H4 (cell line): ENCODE data around the gene MYMX. TPM values are rescaled to one million over a fixed set of nuclear protein-coding genes. Genes with fewer than 3 reads are reported as not detected.
A peak's percentile ranks its signal among the peaks of the same experiment; 100 is the strongest.

ENCODE experiments used
- DNase-seq: peaks from one replicate; pipeline ENCODE4 v3.0.0-alpha.2; 2015; ENCODE audit warnings: low spot score
- total RNA-seq: library from RNA; depleted of rRNA; stranded (reverse); fragments of >200 nt; shearing (Covaris generic); gene quantifications from 2 replicates; pipeline ENCODE4 v1.2.3, GENCODE V29; 2014

Gene MYMX
- total RNA-seq, 1 experiment from 2014 or later: not detected

DNA sequence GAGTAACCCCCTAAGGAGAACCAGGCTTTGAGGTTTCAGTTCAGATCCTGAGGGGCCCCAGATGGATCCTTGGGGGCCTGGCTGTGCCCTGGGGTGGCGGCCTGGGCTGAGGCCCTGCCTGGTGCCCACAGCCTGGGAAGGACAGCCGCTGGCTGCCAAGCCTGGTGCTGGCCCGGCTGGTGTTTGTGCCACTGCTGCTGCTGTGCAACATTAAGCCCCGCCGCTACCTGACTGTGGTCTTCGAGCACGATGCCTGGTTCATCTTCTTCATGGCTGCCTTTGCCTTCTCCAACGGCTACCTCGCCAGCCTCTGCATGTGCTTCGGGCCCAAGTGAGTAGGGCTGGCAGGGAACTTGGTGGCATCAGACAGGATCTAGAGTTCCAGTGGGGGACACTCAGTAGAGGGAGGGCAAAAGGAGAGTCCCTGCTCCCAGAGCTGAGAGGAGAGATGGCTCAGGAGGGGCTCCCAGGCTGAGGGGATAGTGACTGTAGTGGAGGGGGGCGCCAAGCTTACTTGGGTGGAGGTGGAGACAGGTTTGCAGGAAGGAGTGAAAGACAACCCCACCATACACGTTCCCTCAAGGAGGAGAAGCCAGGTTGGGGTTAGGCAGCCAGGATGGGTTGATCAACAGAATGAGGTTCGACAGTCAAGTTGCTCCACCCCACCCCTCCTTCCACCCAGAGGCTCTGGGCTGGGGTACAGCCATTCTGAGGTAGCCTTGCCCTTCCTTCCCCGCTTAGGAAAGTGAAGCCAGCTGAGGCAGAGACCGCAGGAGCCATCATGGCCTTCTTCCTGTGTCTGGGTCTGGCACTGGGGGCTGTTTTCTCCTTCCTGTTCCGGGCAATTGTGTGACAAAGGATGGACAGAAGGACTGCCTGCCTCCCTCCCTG, 16.2 kb downstream of the MYMX start:
- DNase-seq: no peak

DNA sequence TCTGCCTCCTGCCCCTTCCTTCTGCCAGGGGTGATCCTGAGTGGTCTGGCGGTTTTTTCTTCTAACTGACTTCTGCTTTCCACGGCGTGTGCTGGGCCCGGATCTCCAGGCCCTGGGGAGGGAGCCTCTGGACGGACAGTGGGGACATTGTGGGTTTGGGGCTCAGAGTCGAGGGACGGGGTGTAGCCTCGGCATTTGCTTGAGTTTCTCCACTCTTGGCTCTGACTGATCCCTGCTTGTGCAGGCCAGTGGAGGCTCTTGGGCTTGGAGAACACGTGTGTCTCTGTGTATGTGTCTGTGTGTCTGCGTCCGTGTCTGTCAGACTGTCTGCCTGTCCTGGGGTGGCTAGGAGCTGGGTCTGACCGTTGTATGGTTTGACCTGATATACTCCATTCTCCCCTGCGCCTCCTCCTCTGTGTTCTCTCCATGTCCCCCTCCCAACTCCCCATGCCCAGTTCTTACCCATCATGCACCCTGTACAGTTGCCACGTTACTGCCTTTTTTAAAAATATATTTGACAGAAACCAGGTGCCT, 16.9 kb downstream of the MYMX start:
- no peak for DNase-seq

DNA sequence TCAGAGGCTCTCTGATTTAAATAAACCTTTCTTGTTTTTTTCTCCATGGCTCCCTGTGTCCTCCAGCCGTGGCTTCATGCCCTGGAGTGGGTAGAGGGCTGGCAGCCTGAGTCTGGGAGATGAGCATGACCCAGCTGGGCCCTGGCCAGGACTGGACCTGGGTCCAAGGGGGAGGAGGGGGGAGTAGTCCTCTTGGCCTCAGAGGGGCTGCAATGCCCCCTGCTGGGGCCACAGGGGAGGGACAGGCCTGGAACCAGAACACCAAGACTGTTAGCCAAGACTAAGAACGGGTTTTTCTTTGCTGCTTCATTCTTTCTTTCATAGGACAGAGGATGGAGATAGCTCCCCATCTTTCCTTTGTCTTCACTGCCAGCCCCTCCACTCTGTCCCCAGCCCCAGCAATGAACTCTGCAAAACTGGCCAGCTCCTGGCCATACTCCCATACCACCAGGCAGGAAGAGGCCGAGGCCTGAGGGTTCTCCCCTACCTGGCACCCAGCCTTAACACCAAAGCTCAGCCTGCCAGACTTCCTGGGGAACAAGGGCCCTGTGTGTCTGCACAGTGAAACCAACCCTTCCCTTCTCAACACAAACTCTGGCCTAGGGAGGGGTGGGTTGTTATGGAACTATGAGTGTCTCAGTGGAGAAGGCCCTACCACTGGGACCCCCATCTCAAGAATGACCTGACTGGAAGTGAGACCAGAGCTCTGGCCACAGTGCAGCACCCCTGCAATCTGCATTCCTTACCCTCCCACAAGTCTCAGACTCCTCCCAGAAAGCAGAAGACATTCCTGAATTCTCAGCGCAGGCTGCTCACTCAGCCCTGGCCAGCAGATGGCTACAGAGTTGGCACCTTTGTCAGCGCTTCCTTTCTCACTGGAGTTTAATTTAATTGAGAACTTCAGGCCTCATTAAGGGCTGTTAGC, 17.6 kb downstream of the MYMX start:
- DNase-seq: peak; percentile 88

DNA sequence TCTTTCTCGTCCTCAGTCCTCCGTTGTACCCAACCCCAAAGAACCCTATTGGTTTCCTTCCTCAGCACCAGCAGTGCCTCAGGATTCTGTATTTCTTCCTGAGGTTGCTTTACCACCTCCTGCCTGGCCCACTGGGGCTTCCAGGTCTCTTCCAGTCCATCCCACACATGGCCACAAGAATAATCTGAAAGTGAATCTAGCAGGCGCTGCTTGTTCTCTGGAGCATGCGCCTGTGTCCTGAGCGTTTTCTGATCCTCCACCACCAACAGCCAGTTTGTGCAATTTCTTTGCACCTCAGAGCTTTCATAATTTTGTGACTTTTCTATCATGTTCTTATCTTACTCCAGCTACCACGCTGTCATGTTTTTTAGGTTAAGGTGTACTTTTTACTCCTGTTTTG, 18.5 kb downstream of the MYMX start:
- DNase-seq: no peak

DNA sequence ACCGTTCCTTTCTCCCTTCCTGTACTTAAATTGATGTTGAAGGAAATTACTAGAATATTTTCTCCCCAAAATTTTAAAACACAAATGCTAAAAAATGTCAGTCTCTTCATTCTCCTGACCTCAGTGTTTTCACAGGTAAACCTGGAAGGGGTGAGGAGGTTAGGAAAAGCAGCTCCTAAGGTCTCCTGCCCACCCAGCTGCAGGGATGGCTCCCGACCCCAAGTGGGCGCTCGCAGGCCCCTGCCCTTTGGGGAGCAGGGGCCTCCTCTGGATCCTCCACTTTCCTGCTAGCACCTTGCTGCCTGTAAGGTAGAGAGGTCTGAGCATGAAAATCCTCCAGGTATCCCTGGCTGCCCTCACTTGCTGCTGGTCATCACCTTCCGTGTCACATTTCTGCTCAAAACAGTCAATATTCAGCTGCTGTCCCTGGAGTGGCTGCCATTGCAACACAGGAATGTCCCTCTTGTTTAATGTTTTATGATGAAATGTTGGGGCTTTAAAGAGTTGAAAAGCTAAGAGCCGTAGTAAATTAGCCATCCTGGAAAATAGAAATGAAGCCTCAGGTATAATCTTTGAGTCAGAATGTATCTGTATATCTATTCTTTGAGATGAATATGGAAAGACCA, 19.3 kb downstream of the MYMX start:
- no peak for DNase-seq

DNA sequence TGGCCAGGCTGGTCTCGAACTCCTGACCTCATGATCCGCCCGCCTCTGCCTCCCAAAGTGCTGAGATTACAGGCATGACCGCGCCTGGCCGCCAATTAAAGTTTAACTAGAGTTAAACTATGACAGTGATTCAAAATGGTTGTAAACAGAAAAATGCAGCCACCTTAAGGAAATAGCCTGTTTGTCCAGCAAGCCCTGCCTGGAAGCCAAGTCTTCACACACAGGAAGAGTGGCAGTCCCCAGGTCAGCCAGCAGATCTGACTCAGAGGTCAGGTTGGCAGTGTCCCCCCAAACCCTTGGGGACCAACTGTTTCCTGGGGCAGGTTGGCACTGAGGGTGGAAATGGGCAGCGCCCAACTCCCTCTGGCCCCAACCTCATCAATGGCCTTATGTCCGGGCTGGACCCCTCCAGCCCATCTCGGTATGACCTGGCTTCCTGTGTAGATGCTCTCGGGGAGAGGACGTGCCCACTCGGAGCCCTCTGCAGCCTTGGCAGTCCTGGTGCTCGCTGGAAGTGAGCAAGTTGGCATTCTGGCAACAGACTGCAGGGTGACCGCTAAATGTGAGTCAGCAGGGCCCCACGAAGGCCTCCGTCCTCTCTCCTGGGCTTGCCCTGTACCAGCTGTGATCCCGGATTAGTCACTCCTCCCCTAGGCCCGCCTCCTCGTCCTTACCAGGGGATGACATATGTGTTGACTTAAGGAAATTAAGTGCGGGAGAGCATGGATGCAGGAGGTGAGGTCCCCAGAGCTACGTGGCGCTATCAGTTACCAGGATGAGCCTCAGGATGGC, 20.5 kb downstream of the MYMX start:
- peak; percentile 100 for DNase-seq

DNA sequence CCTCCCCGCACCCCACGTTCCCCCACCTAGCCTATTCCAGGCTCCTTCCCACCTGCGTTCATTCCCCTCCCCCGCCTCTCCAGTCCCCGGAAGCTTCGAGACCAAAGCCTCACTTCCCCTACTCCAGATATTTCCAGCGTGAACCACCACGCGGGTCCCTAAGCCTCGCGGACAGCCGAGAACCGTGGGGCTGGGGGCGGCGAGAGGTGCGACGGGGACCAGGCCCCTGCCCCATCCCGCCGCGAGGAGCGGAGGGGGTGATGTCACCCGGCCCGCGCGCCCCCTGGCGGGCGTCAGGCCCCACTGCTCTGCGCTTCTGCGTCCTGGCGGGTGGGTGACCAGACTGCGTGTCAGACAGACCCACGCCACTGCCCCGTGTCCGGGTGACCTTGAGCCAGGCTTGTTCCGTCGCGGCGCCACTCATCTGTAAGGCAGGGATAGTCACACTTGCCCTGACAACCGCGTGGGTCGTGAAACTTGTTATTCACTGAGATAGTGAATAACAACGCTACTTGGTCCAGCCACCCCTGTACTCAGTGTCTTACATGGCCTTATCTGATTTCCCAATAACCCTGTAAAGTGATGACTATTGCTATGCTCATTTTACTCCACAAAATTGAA, 21.2 kb downstream of the MYMX start:
- DNase-seq: peak; percentile 62

DNA sequence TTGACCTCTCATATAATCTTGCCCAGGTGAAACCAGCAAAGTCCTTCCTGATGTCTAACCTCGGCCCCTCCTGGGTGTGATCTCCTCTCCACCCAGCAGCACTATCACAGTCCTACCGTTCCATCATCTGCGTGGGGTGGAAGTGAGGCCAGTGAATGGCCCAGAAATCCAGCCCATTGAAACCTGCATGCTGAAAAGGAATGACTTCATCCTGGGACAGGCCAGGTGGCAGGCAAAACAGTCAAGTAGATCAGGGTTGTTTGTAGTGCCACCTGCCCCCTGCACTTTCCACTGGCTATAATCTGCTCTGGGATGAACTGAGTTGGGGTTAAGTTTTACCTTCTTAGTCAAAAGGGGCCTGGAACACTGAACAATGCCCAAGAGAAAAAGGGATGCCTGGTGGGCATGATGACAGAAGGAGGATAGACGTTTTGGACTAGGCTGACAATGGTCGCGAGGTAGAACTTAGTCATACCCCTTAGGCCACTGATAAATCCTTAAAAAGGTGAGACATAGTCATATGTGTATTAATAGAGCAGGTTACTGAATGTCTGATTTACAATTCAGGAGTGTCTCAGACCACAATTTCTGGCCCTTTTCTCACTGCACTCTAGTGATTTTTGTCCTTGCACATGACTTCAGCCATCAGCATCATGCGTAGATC, 22.1 kb downstream of the MYMX start:
- no peak for DNase-seq

DNA sequence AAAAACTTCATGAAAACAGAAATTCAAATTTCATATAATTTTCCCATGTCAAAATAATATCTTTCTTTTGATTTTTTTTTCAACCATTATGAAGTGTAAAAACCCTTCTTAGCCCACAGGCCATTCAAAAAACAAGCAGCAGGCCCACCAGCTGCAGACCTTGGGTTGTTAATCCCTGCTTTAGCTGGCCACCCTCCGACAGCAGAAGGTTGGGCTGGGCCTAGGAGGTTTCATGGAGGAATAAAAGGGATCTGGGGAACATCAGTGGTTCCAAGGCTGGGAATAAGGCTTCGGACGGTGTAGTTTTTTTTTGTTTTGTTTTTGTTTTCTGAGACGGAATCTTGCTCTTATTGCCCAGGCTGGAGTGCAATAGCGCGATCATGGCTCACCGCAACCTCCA, 26.6 kb downstream of the MYMX start:
- no peak for DNase-seq

DNA sequence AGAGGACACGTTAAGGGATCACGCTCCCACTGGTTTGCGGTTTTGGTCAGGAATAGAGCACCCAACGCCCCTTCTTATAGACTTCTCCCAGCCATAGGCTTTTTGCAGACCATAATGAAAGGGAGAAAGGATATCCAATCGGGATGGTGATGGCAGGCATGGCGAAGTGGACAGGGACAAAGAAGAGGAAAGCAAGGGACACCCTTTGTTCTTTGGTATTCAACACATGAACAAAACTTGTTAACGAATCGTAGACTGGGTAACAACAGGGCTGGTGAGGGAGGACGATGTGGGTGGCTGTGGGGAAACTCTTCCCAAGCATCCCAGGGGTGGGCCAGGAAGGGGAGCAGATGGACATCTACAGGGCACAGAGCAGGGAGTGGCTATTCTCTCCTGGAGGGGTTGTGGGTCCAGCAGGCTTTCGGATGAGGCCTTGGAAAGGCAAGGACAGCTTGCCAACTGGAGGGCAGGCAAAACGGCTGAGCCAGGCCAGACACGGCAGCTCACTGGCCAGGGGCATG, 28.7 kb downstream of the MYMX start:
- DNase-seq: no peak

DNA sequence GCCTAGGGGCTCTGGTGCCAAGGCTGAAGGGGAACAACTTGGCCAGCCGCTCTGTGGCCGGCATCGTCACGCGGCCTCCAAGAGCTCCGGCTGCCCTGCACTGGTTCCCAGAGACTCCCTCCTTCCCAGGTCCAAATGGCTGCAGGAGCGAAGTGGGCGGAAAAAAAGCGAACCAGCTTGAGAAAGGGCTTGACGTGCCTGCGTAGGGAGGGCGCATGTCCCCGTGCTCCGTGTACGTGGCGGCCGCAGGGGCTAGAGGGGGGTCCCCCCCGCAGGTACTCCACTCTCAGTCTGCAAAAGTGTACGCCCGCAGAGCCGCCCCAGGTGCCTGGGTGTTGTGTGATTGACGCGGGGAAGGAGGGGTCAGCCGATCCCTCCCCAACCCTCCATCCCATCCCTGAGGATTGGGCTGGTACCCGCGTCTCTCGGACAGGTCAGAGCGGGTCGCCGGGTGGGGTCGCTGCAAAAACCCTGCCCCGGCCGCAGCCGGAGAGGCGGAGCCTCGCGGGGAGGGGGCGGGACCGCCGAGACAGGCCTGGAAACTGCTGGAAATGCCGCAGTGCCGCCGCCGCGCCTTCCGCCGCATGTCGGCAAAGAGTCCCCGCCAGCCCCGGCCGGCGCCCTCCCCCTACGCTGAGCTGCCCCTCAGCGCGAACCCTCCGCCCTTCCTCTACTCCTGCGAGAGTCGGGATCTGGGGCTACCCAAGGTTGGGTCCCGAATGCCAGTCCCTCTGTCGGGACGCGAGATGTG, 29.4 kb downstream of the MYMX start:
- peak; percentile 80 for DNase-seq

DNA sequence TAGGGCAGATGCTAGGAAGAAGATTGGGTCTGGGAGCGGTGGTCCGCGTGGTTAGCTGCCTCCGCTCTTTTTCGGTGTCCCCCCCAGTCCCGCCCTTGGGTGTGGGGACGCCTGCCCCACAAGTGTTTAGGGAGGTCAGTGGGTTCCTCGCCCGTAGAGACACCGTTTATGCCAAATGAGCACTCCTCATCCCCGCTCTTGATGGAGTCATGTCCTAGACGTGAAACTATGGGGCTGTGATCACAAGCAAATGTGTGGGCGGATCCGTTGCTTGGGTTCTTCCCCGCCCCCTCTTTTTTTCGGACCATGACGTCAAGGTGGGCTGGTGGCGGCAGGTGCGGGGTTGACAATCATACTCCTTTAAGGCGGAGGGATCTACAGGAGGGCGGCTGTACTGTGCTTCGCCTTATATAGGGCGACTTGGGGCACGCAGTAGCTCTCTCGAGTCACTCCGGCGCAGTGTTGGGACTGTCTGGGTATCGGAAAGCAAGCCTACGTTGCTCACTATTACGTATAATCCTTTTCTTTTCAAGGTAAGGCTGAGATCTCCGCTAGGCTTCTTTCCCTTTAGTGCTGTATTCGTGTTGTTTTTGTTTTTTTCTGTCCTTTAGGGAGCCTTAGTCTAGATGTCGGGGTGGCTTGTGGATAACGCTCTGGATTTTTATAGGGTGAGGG, 30.1 kb downstream of the MYMX start, which contains the start of gene HSP90AB1:
Gene HSP90AB1 (plus strand): TSS at position 439 of the 675 bp plus-strand sequence. CDS start 1,529 bp downstream, outside the sequence.
- DNase-seq: peak; percentile 99

DNA sequence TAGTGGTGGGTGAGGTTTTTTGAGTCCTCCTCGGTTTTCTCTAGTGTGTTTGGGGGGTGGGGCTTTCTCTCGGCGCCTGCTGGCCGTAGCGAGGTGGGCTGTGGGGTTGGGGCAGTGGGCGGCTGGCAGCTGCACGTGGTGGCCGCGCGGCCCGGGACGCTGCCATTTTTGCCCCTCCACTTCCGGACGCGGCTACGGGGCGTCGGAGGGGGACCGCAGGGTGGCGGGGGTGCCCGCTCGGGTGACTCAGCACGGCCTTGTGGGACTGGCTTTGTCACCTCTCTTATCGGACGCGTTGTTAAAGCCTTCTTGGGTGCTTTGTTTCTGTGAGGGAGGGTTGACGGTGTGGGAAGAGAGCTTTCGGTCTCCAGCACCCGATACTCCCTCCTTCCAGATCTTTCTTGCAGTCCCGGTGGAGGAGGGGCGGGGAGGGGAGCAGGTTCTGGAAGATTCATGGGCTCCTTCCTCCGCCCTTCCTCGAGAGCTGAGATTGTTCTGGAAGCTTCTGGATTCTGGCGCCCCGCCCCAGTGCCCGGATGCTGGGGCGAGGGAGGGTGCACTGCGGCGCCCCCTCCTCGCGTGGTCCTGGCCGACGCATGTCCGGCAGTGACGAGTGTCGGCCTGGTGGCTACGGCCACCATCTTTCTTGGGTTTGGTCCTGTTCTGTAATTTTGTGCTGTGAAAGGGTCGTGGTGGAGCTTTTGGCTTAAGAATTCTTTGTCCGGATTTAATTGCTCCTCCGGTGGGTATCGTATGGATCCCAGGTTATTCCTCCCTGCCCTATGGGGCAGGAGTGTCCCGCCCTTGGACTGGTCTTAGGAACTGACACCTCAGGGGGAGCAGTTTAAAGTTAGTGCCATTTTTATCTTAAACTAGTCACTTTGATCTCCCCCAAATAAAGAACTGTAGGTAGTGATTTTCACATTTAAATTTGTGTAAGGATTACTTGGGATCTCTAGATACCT, 30.9 kb downstream of the MYMX start:
- DNase-seq: peak; percentile 68

DNA sequence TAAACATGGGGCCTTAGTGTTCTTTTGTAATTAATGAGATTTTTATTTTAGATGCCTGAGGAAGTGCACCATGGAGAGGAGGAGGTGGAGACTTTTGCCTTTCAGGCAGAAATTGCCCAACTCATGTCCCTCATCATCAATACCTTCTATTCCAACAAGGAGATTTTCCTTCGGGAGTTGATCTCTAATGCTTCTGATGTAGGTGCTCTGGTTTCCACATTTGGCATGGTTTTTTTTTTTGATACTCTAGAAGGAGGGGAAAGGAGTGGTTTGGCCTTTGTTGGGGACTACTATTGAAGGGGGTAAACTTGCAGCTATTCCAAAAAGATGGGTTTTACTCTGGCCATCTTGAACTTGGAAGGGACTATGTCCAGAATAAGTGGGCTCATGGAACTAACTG, 31.9 kb downstream of the MYMX start:
- DNase-seq: no peak

DNA sequence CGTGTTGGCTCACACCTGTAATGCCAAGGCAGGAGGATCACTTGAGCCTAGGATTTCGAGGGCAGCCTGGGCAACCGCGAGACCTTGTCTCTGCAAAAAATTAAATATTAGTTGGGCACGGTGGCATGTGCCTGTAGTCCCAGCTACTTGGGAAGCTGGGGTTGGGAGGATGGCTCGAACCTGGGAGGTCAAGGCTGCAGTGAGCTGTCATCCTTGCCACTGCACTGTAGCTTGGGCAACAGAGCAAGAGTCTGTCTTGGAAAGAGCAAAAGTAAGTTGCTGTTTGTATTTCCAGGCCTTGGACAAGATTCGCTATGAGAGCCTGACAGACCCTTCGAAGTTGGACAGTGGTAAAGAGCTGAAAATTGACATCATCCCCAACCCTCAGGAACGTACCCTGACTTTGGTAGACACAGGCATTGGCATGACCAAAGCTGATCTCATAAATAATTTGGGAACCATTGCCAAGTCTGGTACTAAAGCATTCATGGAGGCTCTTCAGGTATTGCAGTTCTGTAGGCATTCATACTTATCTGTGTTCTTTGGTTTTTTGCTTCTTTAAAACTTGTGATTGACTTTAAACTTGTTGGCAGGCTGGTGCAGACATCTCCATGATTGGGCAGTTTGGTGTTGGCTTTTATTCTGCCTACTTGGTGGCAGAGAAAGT, 32.5 kb downstream of the MYMX start:
- no peak for DNase-seq

DNA sequence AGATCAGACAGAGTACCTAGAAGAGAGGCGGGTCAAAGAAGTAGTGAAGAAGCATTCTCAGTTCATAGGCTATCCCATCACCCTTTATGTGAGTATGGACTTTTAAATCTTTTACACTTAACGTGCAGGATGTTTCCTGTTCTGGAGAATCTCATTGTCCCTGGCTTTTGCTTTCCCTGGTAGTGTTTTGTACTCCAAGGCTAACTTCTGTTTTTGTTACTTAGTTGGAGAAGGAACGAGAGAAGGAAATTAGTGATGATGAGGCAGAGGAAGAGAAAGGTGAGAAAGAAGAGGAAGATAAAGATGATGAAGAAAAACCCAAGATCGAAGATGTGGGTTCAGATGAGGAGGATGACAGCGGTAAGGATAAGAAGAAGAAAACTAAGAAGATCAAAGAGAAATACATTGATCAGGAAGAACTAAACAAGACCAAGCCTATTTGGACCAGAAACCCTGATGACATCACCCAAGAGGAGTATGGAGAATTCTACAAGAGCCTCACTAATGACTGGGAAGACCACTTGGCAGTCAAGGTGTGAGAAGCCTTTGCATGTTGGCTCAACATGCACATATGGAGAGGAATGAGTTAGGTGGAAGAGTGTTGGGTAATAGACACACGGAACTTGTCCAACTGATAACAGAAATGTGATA, 33.5 kb downstream of the MYMX start:
- no peak for DNase-seq
